ENCODE measurements around the gene ZNF627. TPM values are rescaled to one million over a fixed set of nuclear protein-coding genes. Genes with fewer than 3 reads are reported as not detected.
"Not testable (repeated sequence)": the region's sequence is repeated elsewhere in the genome, so short reads cannot be mapped to it uniquely, and the experiment has no call there.

The ZNF627 gene
- total RNA-seq = 82.0 TPM

DNA sequence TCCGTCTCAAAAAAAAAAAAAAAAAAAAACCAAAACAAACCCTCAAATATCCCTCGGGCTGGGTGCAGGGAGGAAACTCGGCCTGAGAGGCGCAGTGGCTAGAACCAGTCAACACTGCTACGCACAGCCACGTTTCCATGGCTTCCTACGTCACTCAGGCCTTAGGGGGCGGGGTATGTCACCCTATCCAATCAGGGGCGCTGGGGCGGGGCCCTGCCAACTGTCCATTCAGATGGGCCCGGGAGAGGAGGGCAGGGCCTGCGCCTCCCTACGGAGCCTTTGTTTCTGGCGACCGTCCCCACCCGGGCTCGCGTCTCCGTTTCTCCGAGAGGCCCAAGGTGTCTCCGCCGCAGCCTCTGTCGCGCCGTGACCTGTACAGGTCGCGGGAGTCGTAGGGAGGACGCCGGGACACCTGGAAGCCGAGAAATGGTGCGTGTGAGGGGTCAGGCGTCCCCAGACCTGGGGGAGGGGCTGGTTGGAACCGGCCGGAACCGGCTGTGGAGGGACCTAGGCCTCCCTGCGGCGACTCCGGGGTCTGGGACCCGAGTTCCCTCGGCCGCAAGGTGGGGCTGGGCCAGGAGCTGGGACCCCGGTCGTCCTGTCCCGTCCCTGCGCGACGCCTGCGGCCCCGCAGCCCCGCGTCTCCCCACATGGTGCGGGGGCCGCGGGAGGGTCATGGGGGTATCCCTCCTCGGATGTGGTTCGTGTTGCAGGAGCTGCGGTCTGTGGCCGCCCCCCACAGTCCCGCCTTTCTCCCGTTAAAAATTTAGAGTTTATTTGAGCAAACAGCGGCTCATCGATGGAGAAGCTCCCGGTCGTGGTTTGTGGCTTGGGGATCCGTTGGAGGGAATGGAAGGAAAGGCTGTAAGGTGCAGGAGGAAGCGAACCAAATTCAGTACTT lies at the start of gene ZNF627:
TSS of gene ZNF627 (plus strand) at position 282 of the 901 bp plus-strand sequence. CDS start at position 427, 145 bp downstream.
- peak; percentile 96 for DNase-seq

DNA sequence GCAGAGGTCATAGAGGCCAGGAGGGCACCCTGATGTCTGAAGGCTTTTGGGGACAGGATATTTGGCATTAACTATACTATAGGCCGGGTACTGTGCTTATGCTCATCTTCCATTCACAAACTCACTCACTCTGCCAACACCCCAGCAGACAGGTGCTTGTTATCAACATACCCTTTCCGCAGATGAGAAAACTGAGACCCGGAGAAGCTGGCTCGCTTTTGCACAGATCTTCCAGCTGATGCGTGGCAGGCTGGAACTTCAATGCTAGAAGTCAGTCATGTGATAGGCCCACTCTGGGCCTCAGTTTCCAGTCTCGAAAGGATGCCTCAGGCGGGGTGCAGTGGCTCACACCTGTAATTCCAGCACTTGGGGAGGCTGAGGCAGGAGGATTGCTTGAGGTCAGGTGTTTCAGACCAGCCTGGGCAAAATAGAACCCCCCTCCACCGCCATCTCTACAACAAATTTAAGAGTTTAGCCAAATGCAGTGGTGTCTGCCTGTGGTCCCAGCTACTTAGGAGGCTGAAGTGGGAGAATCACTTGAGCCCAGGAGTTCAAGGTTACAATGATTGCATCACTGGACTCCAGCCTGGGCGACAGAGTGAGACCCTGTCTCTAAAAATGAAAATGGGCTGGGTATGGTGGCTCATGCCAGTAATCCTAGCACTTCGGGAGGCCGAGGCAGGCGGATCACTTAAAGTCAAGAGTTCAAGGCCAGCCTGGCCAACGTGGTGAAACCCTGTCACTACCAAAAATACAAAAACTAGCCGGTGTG lies 49.2 kb upstream of the ZNF627 start:
- DNase-seq = no peak

DNA sequence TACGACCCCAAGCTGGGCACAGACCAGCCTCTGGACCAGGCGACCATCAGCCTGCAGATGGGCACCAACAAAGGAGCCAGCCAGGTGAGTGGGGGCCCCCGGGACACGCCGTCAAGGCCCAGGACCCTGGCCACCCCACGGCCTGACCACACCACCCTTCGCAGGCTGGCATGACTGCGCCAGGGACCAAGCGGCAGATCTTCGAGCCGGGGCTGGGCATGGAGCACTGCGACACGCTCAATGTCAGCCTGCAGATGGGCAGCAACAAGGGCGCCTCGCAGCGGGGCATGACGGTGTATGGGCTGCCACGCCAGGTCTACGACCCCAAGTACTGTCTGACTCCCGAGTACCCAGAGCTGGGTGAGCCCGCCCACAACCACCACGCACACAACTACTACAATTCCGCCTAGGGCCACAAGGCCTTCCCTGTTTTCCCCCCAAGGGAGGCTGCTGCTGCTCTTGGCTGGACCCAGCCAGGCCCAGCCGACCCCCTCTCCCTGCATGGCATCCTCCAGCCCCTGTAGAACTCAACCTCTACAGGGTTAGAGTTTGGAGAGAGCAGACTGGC lies 47.8 kb upstream of the ZNF627 start:
- no peak for DNase-seq

DNA sequence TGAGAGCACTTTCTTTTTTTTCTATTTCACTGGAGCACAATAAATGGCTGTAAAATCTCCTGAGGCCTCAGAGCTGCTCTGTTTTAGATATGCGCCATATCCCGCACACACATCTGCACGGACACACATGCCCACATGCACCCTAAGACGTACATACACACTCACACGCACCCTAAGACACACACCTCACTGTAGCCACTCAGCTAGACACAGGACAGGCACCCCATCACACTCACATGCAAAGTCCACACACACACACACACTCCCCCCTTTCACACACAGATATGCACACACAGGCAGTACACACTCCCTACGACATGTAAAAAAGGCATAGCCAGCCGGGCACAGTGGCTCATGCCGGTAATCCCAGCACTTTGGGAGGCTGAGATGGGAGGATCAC lies 47.0 kb upstream of the ZNF627 start:
- DNase-seq = no peak

DNA sequence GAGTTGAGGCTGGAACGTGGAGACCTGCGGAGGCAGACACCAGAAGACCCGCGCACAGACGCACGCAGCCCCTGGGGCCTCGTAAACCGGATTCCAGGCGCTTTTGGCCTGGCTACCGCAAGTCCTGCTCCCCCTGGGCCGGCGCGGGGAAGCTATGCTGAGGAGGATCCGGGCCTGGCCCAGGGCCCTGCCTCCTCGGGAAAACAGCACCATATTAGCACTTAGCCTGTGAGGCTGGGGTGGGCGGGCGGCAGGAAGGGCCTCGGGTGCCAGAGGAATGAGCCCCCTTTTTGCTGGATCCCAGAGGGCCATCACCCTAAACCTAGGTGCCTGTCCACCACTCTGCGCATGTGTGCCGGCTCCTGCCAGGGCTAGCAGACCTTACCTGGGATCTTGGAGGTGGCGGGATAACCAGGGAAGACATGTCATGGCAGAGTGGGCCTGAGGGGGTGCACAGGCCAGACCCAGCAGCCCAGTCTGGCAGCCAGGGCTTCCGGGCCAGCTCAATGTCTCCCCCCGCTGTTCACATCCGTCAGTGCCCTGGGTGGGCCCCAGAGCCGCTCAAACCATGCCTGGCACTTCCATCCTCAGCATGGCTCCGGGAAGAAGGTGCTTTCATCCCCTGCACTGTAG lies 45.6 kb upstream of the ZNF627 start:
- no peak for DNase-seq

DNA sequence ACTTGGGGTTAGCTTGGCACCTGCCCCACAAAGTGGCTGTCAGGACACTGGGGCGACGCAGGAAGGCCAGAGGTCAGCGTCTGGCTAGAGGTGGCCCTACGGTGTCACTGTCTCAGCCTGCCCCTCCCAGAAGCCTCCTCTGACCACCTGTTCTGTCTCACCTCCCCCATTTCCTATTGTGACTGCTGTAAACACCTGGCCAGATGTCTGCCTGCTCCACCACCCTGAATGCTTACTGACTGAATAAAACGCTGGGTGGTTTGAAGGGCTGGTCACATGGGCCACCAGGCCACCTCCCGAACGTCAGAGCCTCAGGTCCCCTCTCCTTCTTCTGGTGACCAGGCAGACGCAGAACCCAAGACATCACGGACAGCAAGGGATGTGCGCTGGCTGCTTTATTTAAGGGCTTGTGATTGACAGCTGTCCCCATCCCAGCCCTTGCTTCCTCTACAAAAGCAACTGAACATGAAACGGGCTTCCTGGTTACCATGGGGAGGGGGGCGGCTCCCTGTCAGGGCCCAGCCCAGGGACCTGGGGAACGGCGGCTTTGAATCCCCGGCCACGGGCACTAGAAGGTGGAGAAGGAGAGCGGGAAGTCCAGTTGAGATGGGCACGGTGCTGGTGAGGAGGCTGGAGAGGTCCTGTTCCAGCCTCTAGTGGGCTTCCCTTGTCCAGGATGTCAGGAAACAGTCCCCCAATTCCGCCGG lies 44.5 kb upstream of the ZNF627 start:
- no peak for DNase-seq

DNA sequence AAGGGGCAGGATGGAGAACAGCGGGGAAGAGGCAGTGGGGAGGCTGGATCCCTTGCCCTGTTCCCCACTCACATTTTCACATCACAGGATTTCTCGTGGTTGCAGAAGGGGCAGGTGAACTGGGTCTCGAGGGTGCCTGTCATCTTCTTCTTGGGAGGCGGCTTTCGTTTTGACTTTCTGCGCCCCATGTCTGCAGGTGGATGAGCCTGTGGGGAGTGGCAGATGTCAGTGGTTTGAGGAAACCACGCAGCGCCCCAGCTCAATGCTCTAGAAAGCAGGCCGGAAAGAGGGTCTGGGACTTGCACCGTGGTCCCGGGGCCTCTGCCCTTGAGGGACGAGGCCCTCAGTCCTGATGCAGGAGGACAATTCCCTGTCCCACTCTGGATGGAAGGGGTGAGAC lies 43.1 kb upstream of the ZNF627 start:
- no peak for DNase-seq

DNA sequence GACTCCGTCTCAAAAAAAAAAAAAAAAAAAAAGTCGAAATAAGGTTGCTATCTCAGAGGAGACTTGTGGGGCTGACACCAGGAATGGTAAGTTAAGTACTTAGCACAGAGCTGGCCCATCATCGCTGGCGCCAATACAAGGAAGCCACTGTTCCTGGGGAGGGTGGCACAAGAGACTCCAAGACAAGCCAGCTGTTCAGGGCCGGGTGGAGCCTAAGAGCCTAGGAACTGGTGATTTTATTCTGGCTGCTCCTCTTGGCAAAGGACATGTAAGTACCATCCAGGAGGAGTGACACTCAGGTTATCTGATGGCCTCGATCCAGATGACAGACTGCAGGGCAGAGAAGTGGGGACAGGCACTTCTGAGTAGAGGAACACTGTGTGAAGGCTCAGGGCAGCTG lies 42.0 kb upstream of the ZNF627 start:
- no peak for DNase-seq

DNA sequence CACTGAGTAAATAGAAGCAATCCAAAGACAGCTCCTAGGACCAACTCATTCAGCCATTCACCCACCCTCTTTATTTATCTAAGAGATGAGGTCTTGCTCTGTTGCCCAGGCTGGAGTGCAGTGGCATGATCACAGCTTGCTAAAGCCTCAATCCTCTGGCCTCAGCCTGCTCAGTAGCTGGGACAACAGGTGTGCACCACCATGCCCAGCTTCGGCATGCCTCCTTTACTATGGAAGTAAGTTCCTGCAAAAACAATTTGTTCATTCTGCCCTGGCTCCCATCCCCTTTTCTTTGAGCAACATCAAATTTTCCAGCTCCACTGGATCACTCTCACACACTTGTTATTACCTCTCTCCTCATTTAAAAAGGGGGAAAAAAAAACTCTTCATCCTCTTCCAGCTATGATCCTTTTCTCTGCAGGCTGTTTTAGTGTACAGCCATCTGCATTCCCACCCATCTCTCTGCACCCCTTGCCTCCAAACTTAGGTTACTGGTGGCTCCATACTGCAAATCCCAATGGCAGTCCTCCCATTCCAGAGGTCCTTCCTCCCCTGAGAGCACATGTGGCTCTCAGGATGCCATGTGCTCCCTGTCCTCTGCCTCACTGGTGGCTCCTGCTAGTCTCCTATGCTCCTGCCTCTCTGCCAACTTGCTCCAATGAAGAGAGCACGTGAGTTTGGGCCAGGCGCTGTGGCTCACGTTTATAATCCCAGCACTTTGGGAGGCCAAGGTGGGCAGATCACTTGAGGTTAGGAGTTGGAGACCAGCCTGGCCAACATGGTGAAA lies 40.5 kb upstream of the ZNF627 start:
- no peak for DNase-seq

DNA sequence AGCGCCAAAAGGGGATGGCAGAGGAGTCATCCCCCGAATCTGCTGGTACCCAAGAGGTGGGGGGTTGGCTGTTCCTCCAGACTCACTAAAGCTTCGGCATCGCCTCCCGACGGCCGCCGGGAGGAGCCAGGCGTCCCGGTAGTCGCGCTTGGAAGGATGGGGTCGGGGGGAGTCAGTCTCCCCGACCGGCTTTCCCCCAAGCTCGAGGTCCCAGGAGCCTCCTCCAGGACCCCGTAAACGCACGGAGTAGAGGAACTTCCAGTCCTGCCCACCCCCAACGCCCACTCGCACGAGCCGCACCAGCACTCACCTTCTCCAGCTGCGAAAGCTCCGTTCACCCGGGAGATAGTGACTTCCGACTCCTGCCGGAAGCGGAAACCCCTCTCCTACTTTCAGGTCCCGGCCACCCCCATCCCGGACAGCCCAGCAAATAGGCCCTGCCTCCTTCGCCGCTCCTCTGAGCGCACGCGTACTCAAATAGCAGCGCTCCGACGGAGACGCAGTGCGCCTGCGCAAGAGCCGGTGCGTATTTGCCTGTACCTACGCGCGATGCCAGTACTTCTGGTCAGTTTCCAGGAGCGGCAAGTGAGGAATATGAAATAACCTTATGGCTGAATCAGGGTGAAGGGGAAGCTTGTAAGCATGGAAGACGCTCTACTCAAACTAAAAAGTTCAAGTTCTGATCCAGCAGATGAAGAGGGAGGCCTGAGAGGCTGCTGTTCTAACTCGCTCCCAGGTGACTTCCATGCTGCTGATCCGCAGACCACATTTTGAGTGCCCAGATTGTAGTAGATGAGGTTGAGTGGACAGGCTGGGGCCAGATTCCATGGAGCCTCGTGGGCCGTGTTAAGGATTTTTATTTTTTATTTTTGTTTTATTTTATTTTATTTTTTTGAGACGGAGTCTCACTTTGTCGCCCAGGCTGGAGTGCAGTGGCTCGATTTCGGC lies 38.1 kb upstream of the ZNF627 start, which contains the start of gene ELOF1:
TSS of gene ELOF1 (minus strand) at position 350 of the 948 bp plus-strand sequence. CDS start 4,883 bp downstream, outside the sequence.
- DNase-seq = peak; percentile 96

DNA sequence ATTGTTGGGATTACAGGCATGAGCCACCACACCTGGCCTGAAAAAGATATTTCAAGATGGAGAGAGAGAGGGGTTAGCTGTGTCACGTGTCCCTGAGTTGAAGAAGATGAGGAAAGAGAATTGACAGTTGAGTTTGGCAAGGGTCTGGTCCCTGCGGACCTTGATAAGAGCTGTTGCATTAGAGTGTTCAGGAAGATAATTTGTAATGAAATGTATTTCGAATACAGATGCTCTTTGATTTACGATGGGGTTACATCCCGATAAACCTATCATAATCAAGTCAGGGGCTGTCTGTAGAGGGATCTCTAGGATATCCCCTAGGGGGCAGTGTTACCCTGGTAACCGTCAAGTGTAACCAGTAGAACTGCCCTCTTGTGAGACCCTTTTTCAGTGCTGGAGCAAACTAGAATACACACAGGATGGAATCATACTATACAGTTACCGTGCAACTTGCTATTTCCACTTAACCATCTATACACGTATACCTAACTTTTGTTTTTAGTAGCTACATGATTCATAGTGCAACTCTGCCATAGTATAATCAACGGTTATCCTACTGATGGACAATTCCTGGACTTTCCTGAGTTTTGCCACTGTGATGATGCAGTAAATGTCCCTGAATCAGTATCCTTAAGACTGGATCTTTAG lies 36.8 kb upstream of the ZNF627 start:
- DNase-seq = no peak

DNA sequence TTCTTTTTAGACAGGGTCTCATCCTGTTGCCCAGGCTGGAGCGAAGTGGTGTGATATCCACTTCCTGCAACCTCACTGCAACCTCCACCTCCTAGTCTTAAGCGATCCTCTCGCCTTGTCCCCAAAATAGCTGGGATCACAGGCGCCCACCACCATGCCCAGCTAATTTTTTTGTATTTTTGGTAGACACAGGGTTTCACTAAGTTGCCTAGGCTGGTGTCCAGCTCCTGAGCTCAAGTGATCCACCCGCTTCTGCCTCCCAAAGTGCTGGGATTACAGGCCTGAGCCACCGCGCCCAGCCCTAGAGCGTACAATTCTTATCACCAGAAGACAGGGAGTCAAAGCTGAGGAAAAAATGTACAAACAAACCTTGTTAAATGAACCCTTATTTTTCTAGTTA lies 33.8 kb upstream of the ZNF627 start:
- DNase-seq = no peak

DNA sequence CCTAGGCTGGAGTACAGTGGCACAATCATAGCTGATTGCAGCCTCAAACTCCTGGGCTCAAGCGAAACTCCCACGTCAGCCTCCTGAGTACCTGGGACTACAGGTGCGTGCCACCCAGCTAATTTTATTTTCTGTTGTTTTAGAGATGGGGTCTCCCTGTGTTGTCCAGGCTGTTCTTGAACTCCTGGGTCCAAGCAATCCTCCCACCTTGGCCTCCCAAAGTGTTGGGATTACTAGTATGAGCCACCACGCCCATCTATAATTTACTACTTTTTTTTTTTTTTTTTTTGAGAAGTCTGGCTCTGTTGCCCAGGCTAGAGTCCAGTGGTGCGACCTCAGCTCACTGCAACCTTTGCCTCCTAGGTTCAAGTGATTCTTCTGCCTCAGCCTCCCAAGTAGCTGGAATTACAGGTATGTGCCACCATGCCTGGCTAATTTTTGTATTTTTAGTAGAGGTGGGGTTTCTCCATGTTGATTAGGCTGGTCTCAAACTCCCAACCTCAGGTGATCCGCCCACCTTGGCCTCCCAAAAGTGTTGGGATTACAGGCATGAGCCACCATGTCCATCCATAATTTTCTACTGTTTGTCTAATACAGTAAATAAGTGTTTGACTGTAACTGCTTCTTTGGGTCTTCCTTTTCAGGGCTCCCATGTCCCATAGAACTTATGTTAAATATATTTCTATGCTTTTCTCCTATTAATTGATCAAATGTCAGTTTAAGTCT lies 33.0 kb upstream of the ZNF627 start:
- not testable (repeated sequence) for DNase-seq

DNA sequence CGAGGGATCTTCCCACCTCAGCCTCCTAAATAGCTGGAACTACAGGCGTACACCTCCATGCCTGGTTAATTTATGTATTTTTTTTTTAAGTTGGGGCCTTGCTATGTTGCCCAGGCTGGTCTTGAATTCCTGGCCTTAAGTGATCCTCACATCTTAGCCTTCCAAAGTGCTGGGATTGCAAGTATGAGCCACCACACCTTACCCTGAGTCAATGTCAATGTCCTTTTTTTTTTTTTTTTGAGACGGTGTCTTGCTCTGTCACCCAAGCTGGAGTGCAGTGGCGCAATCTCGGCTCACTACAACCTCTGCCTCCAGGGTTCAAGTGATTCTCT lies 31.7 kb upstream of the ZNF627 start:
- DNase-seq = not testable (repeated sequence)

DNA sequence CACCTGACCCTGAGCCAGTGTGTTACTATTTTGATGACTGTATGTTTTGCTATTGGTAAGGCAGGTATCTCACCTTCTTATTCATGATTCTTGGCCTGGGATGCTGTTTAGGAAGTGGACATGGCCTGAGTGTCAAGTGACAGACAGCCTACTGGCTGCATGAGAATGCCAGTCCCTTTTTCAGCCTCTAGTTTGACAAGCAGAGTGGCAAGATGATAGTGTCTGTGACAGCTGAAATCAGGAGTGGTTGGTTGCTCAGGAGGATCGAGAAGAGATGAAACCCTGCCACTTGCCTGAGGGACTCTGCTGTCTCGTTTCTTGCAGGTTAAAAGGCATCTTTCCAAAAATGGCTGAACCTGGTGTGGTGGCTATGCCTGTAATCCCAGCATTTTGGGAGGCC lies 31.1 kb upstream of the ZNF627 start:
- no peak for DNase-seq

DNA sequence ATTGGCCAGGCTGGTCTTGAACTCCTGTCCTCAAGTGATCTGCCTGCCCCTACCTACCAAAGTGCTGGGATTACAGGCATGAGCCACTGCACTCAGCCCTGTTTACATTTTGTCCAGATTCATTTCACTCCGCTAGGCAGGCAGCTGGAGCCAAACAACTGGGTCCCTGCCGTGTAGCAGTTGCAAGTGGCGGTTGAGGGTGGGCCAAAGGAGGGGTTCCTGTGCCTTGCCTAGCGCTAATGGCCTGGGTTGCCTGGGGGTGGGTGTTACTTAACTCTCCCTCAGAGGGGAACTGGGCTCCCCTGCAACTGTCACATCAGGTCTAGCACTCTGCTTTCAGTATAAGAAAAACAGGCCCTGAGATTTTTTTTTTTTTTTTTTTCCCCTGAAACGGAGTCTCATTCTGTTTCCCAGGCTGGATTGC lies 27.2 kb upstream of the ZNF627 start:
- no peak for DNase-seq

DNA sequence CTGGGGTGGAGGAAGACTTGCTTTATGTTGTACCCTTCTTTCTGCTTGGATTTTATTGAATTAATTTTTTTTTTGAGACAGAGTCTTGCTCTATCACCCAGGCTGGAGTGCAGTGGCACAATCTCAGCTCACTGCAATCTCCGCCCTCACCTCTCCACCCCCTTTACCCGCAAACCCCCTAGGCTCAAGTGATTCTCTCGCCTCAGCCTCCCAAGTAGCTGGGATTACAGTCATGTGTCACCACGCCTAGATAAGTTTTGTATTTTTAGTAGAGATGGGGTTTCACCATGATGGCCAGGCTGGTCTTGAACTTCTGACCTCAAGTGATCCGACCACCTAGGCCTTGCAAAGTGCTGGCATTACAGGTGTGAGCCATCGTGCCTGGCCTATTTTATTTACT lies 23.9 kb upstream of the ZNF627 start:
- DNase-seq = not testable (repeated sequence)

DNA sequence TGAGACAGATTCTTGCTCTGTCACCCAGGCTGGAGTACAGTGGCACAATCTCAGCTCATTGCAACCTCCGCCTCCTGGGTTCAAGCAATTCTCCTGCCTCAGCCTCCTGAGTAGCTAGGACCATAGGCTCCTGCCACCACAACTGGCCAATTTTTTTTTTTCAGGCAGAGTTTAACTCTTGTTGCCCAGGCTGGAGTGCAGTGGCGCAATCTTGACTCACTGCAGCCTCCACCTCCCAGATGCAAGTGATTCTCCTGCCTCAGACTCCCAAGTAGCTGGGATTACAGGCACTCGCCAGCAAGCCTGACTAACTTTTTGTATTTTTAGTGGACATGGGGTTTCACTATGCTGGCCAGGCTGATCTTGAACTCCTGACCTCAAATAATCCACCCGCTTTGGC lies 23.5 kb upstream of the ZNF627 start:
- DNase-seq = not testable (repeated sequence)

DNA sequence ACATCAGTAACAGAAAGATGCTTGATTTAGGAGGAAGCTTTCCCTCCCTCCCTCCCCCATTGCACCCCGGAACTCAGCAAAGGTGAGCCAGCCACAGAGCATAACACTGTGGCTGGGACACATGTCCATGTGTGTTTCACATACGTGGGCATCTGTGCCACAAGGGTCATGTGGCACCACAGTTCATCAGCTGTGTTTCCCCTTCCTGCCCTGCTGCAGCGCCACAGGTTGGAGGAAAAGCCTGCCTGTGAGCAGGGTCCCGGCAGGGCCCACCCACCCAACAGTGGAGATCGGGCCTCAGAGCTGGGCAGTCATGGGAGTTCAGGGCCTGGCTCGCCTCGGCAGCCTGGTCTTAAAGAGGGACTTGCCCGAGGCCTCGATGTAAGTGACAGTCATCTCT lies 22.6 kb upstream of the ZNF627 start:
- no peak for DNase-seq

Data from occipital lobe (tissue), 2 donors.